Duodenal mucosa (tissue), 2 donors: Measurements from ENCODE around the gene PTMA.

ENCODE experiments used
- H3K27ac ChIP-seq: one replicate; pipeline ENCODE4 v1.7.0; 2013; ENCODE audit warnings: low read depth, low read length
- H3K27me3 ChIP-seq, 2 donors: one replicate each; pipeline ENCODE4 v1.7.0; 2013; ENCODE audit warnings: low read length in 2 of 2, control low read depth in 1 of 2; ENCODE audit not compliant: insufficient read depth in 2 of 2, control insufficient read depth in 1 of 2
- H3K36me3 ChIP-seq, 2 donors: one replicate each; pipeline ENCODE4 v1.7.0; 2013; ENCODE audit warnings: low read length in 2 of 2, control low read depth in 1 of 2; ENCODE audit not compliant: insufficient read depth in 2 of 2, control insufficient read depth in 1 of 2
- H3K4me1 ChIP-seq, 2 donors: one replicate each; pipeline ENCODE4 v1.7.0; 2013; ENCODE audit warnings: low read length in 2 of 2, control low read depth in 1 of 2; ENCODE audit not compliant: insufficient read depth in 2 of 2, control insufficient read depth in 1 of 2
- H3K4me3 ChIP-seq, 2 donors: one replicate each; pipeline ENCODE4 v1.7.0; 2013; ENCODE audit warnings: low read length in 2 of 2, low read depth in 1 of 2
- H3K9ac ChIP-seq, 2 donors: one replicate each; pipeline ENCODE4 v1.7.0; 2013; ENCODE audit warnings: low read length in 2 of 2, low read depth in 1 of 2
- H3K9me3 ChIP-seq, 2 donors: one replicate each; pipeline ENCODE4 v1.7.0; 2013; ENCODE audit warnings: low read length in 2 of 2, control low read depth in 1 of 2; ENCODE audit not compliant: control insufficient read depth in 1 of 2

Gene PTMA

DNA sequence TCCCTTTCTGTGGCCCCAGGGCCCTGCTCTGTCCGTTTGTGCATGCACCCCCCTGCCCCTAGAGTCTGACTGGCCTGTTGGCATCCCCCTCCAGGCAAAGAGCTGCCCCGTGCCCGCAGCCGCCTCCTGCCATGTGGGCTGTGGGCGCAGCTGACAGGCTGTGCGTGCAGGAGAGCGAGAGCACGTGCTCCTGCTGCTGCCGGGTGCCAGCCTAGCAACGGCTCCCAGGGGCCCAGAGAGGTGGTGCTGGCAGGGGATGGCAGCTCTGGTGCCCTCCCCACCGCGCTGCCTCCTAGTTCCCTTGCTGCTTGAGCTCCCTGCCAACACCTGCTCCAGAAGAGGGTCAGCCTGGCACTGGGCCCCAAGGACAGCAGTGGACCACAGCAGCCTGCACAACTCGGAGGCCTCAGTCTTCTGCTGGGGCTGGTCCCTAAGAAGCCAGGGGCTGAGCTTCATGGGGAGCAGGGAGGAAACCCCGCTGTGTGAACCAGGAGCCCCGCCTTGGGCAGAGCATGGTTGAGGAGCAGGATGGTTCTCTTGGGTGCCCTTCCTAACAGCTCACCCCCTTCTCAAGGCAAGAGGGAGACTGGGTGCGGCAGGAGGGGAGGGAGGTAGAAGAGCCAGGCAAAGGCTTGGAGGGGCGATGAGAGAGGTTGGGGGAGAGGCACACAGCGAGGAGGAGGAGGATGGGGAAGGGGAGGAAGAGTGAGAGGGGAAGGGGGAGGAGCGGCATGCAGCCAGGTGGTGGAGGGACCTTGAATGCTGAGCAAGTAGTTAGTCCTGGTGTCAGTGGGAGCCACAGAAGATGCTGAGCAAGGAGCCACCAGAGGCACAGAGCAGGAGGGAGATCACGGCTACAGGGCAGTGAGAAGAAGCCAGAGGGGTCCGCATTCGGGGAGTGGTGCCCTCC is 23.8 kb upstream of the PTMA start:
- H3K9ac ChIP-seq, result no peak overlapping the region
- H3K9me3 ChIP-seq, result no peaks in the 10 kb centered on the region
- no peaks in the 10 kb centered on the region for H3K27me3 ChIP-seq
- H3K4me3 ChIP-seq, result no peak overlapping the region
- no peak overlapping the region for H3K27ac ChIP-seq
- no peaks in the 10 kb centered on the region for H3K36me3 ChIP-seq
- peaks cover 12 to 13% of the 10 kb centered on the region in 2 donors for H3K4me1 ChIP-seq

DNA sequence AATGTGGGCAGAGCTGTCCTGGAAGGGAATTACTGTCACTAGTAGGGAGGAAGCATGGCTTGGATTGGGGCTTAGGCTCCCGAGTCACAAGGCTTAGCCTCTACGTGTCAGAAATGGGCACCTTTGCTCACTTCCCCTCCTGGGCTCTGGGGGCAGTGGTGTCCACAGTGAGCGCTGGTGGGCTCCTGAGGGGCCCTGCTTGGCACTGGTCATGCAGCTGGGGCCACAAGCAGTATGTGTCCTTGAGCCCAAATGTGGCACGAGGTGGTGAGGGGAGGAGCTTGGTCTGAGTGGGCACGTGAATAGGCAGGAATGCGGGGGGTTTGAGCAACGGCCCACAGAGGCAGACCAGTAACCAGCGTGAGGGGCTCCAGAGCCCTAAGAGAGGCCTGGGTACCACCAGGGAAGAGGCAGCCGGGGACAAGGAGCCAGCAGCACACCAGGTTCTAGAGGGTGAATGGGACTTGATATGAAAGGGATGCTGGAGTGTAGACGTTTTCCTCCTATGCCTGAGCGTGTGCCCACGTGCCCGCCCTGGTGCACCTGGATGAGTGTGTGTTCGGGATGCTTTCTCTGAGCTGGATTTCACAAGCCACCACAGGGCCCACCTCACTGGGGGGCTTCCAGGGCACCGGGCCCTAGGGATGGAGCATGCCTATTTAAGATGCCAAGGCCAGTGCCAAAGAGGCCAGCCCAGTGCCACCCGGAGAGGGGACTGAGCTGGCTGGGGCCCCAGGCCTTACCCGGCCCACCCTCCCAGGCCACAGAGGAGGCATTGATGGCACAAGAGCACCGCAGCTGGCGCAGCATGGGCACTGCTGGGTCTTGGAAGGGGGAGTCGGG is 22.8 kb upstream of the PTMA start:
- Histone ChIP-seq H3K27ac (no peak overlapping the region), H3K9ac (no peak overlapping the region), H3K36me3 (no peaks in the 10 kb centered on the region), H3K27me3 (no peaks in the 10 kb centered on the region), H3K4me3 (no peak overlapping the region), H3K9me3 (no peaks in the 10 kb centered on the region), H3K4me1 (peaks cover 4 to 7% of the 10 kb centered on the region in 2 donors)

DNA sequence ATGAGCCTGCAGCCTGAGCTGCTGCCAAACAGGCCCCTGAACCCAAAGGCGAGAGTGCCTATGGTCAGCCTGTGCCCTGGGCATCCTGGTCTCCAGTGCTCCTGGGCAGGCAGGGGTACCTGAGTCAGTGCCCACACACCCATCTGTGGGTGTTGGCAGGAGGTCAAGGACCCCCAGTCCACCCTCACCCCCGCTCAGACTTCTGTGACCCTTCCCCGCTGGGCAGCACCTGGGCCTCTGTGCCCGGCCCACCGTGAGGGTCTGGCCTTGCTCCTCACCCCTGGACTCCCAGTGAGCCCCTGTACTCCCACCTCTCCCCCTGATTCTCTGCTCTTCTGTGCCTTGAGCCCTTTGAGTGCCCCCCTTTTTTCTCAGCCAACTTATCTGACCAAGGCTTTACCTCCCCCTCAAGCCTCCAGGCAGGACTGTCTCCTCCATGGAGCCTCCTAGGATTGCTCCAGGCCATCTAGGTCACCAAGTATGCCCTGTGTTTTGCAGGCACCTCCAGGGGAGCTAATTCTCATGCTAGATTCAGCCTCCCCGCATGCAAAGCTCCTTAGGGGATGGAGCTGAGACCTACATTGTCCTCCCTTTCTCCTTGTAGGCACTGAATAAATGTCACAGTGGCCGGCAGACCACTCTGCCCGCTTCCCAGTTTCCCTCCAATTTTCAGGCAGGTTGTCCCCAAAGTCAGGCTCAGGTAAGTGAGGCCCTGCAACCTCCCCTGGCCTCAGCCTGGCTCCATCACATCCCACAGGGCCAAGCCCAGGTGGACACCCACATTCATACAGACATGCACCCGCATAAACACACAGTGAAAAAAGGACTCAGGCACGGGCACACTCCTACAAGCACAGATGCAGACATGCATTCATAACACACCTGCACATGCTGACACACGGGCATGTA is 21.9 kb upstream of the PTMA start:
- H3K4me3 ChIP-seq, result no peak overlapping the region
- no peak overlapping the region for H3K27ac ChIP-seq
- H3K9ac ChIP-seq, result no peak overlapping the region
- H3K36me3 ChIP-seq, result no peaks in the 10 kb centered on the region
- peaks cover 2 to 7% of the 10 kb centered on the region in 2 donors for H3K4me1 ChIP-seq
- H3K9me3 ChIP-seq, result no peaks in the 10 kb centered on the region
- H3K27me3 ChIP-seq, result no peaks in the 10 kb centered on the region

- no peaks in the 10 kb centered on the region for H3K36me3 ChIP-seq
- no peak overlapping the region for H3K9ac ChIP-seq
- no peak overlapping the region for H3K27ac ChIP-seq
- no peaks in the 10 kb centered on the region for H3K27me3 ChIP-seq
- no peaks in the 10 kb centered on the region for H3K9me3 ChIP-seq
- peaks cover 0 to 7% of the 10 kb centered on the region in 2 donors for H3K4me1 ChIP-seq
- no peak overlapping the region for H3K4me3 ChIP-seq
These were observed 21.0 kb upstream of the PTMA start for GRCh38 chr2:231687133-231687852.

- Histone ChIP-seq H3K4me1 (peaks cover 3 to 7% of the 10 kb centered on the region in 2 donors), H3K9ac (no peak overlapping the region)
These were observed 20.4 kb upstream of the PTMA start for GRCh38 chr2:231687961-231688360.

DNA sequence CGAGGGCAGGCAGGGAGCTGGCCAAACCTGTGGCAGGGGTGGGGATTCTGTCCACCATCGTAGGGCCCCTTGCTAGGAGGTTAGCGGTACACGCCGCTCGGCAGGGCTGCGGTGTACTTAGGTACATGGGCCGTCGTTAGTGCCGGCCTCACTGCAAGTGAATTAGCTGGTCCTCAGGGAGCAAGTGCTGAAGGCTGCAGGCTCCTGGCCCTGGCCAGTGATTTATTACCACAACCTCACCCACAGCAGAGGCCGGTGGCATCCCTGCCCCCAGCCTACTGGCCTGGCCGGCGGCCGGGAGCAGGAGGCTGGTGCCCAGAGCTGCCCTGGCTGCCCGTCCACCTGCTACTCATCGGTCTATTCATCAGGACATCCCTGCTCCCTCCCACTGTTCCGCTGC is 19.6 kb upstream of the PTMA start:
- no peaks in the 10 kb centered on the region for H3K27me3 ChIP-seq
- H3K9me3 ChIP-seq, result no peaks in the 10 kb centered on the region
- no peak overlapping the region for H3K9ac ChIP-seq
- no peaks in the 10 kb centered on the region for H3K36me3 ChIP-seq
- no peak overlapping the region for H3K27ac ChIP-seq
- H3K4me1 ChIP-seq, result peaks cover 3 to 7% of the 10 kb centered on the region in 2 donors
- no peak overlapping the region for H3K4me3 ChIP-seq

More at GRCh38 chr2:231687961-231688360, 20.4 kb upstream of the PTMA start:
- Histone ChIP-seq H3K27me3 (no peaks in the 10 kb centered on the region), H3K36me3 (no peaks in the 10 kb centered on the region), H3K27ac (no peak overlapping the region), H3K9me3 (no peaks in the 10 kb centered on the region), H3K4me3 (no peak overlapping the region)

GRCh38 chr2:231689124-231689893 is 19.0 kb upstream of the PTMA start:
- H3K4me3 ChIP-seq, result no peak overlapping the region
- H3K9me3 ChIP-seq, result no peaks in the 10 kb centered on the region
- peaks cover 3 to 7% of the 10 kb centered on the region in 2 donors for H3K4me1 ChIP-seq
- no peak overlapping the region for H3K27ac ChIP-seq
- H3K27me3 ChIP-seq, result no peaks in the 10 kb centered on the region
- no peaks in the 10 kb centered on the region for H3K36me3 ChIP-seq
- H3K9ac ChIP-seq, result no peak overlapping the region

- H3K4me1 ChIP-seq, result peaks cover 3 to 7% of the 10 kb centered on the region in 2 donors
- H3K9ac ChIP-seq, result no peak overlapping the region
- no peaks in the 10 kb centered on the region for H3K9me3 ChIP-seq
- no peaks in the 10 kb centered on the region for H3K36me3 ChIP-seq
- no peak overlapping the region for H3K27ac ChIP-seq
- H3K27me3 ChIP-seq, result no peaks in the 10 kb centered on the region
- no peak overlapping the region for H3K4me3 ChIP-seq
These were observed 17.0 kb upstream of the PTMA start for GRCh38 chr2:231691251-231691772.
